OCI-LY7 (cell line): ENCODE measurements around the gene ARL11.

Experiments used
- CTCF ChIP-seq: fragments of 200-600 bp; sonication (generic); conservative IDR thresholded peaks from 2 replicates; pipeline ENCODE4 v1.5.1; 2014; ENCODE audit warnings: mild to moderate bottlenecking, antibody characterized with exemption, low read length, moderate library complexity, mixed read lengths
- EZH2phosphoT487 ChIP-seq: fragments of 200-600 bp; sonication (generic); IDR thresholded peaks from 2 replicates; pipeline ENCODE4 v1.6.1; 2018; ENCODE audit warnings: low read depth, borderline replicate concordance, mild to moderate bottlenecking, mixed run types, antibody characterized with exemption, low read length, moderate library complexity, mixed read lengths

GRCh38 chr13:49596221-49596620 is 32.1 kb upstream of the ARL11 start:
- TF ChIP-seq CTCF (no peak), EZH2phosphoT487 (no peak)
